Measurements from ENCODE around the gene PRKG1.
A peak's percentile ranks its signal among the peaks of the same experiment; 100 is the strongest.
"Not testable (repeated sequence)": the region's sequence is repeated elsewhere in the genome, so short reads cannot be mapped to it uniquely, and the experiment has no call there.

The PRKG1 gene

DNA sequence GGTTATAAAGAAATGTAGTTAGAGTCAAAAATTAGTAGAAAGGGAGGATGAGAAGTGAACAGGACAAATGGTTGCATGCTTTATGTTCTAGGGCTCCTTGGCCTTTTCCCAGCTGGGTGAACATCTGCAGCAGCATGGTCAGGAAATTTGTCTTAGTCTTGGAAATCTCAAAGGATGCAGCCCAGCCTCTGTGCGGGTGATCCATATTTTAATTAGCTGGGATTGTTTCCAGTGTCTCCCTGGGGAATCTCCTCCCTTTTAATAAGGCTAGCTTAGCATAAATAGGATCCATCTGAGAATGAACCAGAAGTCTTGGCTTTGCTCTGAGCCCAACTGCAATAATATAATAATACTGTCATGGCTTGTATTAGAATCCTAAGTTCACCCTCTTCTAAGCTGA lies 198.3 kb downstream of the PRKG1 start:
- Histone ChIP-seq H3K4me3 (ENCODE audit: low read depth in 1 of 5, low read length in 5 of 5) (no peak overlapping the region), H3K9ac (ENCODE audit: low read length in 5 of 5) (no peak overlapping the region), H3K9me3 (ENCODE audit: control insufficient read depth in 5 of 5, low read length in 5 of 5) (no peaks in the 10 kb centered on the region), H3K36me3 (ENCODE audit: control insufficient read depth in 5 of 5, insufficient read depth in 5 of 5, low read length in 5 of 5) (no peaks in the 10 kb centered on the region), H3K27me3 (ENCODE audit: control insufficient read depth in 5 of 5, insufficient read depth in 4 of 5, low read length in 5 of 5) (no peaks in the 10 kb centered on the region), H3K4me1 (ENCODE audit: control insufficient read depth in 5 of 5, insufficient read depth in 5 of 5, low read length in 5 of 5) (peaks cover 0 to 12% (median 8%) of the 10 kb centered on the region in 5 donors), H3K27ac (ENCODE audit: low read depth, low read length) (no peak overlapping the region)

DNA sequence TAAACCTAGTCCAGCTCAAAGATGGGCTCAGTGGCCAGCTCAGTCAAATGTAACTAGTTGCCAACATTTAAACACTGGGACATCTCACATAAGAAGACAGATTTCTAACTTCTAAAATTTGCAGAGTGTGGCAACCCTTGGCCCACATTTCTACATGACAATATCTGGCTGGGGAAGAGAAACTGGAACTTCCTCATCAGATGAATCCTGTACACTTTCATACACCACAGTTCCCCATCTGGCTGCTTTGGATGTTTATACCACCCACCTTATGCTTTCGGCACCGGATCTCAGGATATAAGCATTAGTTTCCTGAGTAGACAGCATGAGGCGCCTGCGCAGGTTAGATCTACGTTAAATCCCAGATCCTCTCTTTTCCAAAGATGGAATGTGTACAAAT lies 199.3 kb downstream of the PRKG1 start:
- H3K9ac ChIP-seq (ENCODE audit: low read length in 5 of 5), result no peak overlapping the region
- no peak overlapping the region for H3K4me3 ChIP-seq (ENCODE audit: low read depth in 1 of 5, low read length in 5 of 5)
- H3K27ac ChIP-seq (ENCODE audit: low read depth, low read length), result no peak overlapping the region
- no peaks in the 10 kb centered on the region for H3K9me3 ChIP-seq (ENCODE audit: control insufficient read depth in 5 of 5, low read length in 5 of 5)
- peaks cover 0 to 12% (median 8%) of the 10 kb centered on the region in 5 donors for H3K4me1 ChIP-seq (ENCODE audit: control insufficient read depth in 5 of 5, insufficient read depth in 5 of 5, low read length in 5 of 5)
- no peaks in the 10 kb centered on the region for H3K27me3 ChIP-seq (ENCODE audit: control insufficient read depth in 5 of 5, insufficient read depth in 4 of 5, low read length in 5 of 5)
- no peaks in the 10 kb centered on the region for H3K36me3 ChIP-seq (ENCODE audit: control insufficient read depth in 5 of 5, insufficient read depth in 5 of 5, low read length in 5 of 5)

DNA sequence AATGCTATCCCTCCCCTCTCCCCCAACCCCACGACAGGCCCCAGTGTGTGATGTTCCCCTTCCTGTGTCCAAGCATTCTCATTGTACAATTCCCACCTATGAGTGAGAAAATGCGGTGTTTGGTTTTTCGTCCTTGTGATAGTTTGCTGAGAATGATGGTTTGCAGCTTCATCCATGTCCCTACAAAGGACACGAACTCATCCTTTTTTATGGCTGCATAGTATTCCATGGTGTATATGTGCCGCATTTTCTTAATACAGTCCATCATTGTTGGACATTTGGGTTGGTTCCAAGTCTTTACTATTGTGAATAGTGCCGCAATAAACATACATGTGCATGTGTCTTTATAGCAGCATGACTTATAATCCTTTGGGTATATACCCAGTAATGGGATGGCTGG lies 201.8 kb downstream of the PRKG1 start:
- not testable (repeated sequence) for H3K4me3 ChIP-seq (ENCODE audit: low read depth in 1 of 5, low read length in 5 of 5); H3K36me3 ChIP-seq (ENCODE audit: control insufficient read depth in 5 of 5, insufficient read depth in 5 of 5, low read length in 5 of 5); H3K27me3 ChIP-seq (ENCODE audit: control insufficient read depth in 5 of 5, insufficient read depth in 4 of 5, low read length in 5 of 5); H3K27ac ChIP-seq (ENCODE audit: low read depth, low read length); H3K9ac ChIP-seq (ENCODE audit: low read length in 5 of 5); H3K9me3 ChIP-seq (ENCODE audit: control insufficient read depth in 5 of 5, low read length in 5 of 5)
- peaks cover 0 to 12% (median 8%) of the 10 kb centered on the region in 5 donors for H3K4me1 ChIP-seq (ENCODE audit: control insufficient read depth in 5 of 5, insufficient read depth in 5 of 5, low read length in 5 of 5)

DNA sequence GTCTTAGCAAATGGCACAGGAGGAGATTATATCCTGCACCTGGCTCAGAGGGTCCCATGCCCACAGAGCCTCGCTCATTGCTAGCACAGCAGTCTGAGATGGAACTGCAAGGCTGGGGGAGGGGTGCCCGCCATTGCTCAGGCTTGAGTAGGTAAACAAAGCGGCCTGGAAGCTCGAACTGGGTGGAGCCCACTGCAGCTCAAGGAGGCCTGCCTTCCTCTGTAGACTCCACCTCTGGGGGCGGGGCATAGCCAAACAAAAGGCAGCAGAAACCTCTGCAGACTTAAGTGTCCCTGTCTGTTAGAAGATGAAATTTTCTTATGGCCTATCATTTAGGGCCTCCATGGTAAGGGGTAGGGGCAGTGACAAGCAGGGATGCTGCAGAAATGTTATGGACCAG lies 207.1 kb downstream of the PRKG1 start:
- not testable (repeated sequence) for H3K4me3 ChIP-seq (ENCODE audit: low read depth in 1 of 5, low read length in 5 of 5); H3K4me1 ChIP-seq (ENCODE audit: control insufficient read depth in 5 of 5, insufficient read depth in 5 of 5, low read length in 5 of 5); H3K27me3 ChIP-seq (ENCODE audit: control insufficient read depth in 5 of 5, insufficient read depth in 4 of 5, low read length in 5 of 5); H3K9ac ChIP-seq (ENCODE audit: low read length in 5 of 5); H3K36me3 ChIP-seq (ENCODE audit: control insufficient read depth in 5 of 5, insufficient read depth in 5 of 5, low read length in 5 of 5); H3K9me3 ChIP-seq (ENCODE audit: control insufficient read depth in 5 of 5, low read length in 5 of 5); H3K27ac ChIP-seq (ENCODE audit: low read depth, low read length)

DNA sequence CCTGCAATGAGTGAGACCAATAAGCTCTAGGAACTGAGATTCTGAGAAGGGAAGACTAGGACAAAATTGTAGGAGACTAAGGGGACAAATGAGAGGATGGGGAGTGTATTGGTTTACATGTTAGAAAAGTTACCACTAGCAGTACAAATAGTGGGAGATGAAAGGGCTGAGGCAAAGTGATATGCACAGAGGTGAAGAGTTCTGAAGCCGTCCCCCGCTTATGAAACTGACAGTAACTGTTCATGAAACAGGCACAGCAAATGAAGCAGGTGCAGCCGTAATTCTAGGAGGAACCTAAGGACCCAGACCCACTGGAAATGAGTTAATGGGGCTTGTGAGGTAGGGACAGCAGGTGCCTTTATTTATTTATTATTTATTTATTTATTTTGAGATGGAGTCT lies 211.3 kb downstream of the PRKG1 start:
- no peak overlapping the region for H3K4me3 ChIP-seq (ENCODE audit: low read depth in 1 of 5, low read length in 5 of 5)
- H3K9ac ChIP-seq (ENCODE audit: low read length in 5 of 5), result no peak overlapping the region
- no peaks in the 10 kb centered on the region for H3K36me3 ChIP-seq (ENCODE audit: control insufficient read depth in 5 of 5, insufficient read depth in 5 of 5, low read length in 5 of 5)
- H3K27me3 ChIP-seq (ENCODE audit: control insufficient read depth in 5 of 5, insufficient read depth in 4 of 5, low read length in 5 of 5), result no peaks in the 10 kb centered on the region
- H3K27ac ChIP-seq (ENCODE audit: low read depth, low read length), result no peak overlapping the region
- no peaks in the 10 kb centered on the region for H3K9me3 ChIP-seq (ENCODE audit: control insufficient read depth in 5 of 5, low read length in 5 of 5)
- no peaks in the 10 kb centered on the region for H3K4me1 ChIP-seq (ENCODE audit: control insufficient read depth in 5 of 5, insufficient read depth in 5 of 5, low read length in 5 of 5)

DNA sequence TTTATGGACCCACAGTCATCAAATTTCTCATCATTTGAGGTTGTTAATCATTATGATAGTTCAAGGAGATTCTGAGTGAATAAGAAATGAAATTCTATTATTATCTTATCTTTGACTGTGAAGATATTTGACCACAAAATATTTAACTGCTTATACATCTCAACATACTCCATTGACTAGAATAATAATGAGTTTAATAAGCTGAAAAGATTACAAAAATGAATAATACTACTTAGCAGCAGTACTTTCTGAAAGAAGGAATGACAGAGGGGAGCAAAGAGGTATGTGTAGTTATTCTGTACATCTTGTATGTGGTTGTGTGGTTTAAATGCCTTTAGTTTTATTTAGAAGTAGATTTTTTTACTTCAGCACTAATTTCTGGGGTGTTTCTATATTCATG lies 214.2 kb downstream of the PRKG1 start:
- Histone ChIP-seq H3K27me3 (ENCODE audit: control insufficient read depth in 5 of 5, insufficient read depth in 4 of 5, low read length in 5 of 5) (no peaks in the 10 kb centered on the region), H3K9ac (ENCODE audit: low read length in 5 of 5) (no peak overlapping the region), H3K4me3 (ENCODE audit: low read depth in 1 of 5, low read length in 5 of 5) (no peak overlapping the region), H3K27ac (ENCODE audit: low read depth, low read length) (no peak overlapping the region), H3K9me3 (ENCODE audit: control insufficient read depth in 5 of 5, low read length in 5 of 5) (no peaks in the 10 kb centered on the region), H3K4me1 (ENCODE audit: control insufficient read depth in 5 of 5, insufficient read depth in 5 of 5, low read length in 5 of 5) (no peaks in the 10 kb centered on the region), H3K36me3 (ENCODE audit: control insufficient read depth in 5 of 5, insufficient read depth in 5 of 5, low read length in 5 of 5) (no peaks in the 10 kb centered on the region)

DNA sequence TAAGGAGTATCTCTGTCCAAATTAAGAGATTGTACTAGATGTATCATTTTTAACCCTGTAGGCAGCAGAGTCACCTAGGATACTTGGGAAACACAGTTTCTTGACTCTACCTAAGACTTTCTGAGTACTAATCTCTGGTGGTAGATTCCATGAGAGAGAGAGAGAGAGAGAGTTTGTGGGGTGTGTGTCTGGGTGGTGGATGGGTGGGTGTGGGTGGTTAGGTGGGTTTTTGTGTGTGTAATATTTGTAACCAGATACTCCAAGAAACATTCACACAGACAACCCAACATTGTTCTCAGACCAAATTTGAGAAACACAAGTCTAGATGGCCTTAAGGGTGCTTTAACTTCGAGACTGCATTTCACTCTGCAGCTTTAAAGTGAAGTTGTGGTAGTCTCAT lies 215.2 kb downstream of the PRKG1 start:
- Histone ChIP-seq H3K27me3 (ENCODE audit: control insufficient read depth in 5 of 5, insufficient read depth in 4 of 5, low read length in 5 of 5) (no peaks in the 10 kb centered on the region), H3K9me3 (ENCODE audit: control insufficient read depth in 5 of 5, low read length in 5 of 5) (no peaks in the 10 kb centered on the region), H3K36me3 (ENCODE audit: control insufficient read depth in 5 of 5, insufficient read depth in 5 of 5, low read length in 5 of 5) (no peaks in the 10 kb centered on the region), H3K9ac (ENCODE audit: low read length in 5 of 5) (no peak overlapping the region), H3K27ac (ENCODE audit: low read depth, low read length) (no peak overlapping the region), H3K4me1 (ENCODE audit: control insufficient read depth in 5 of 5, insufficient read depth in 5 of 5, low read length in 5 of 5) (no peaks in the 10 kb centered on the region), H3K4me3 (ENCODE audit: low read depth in 1 of 5, low read length in 5 of 5) (no peak overlapping the region)

DNA sequence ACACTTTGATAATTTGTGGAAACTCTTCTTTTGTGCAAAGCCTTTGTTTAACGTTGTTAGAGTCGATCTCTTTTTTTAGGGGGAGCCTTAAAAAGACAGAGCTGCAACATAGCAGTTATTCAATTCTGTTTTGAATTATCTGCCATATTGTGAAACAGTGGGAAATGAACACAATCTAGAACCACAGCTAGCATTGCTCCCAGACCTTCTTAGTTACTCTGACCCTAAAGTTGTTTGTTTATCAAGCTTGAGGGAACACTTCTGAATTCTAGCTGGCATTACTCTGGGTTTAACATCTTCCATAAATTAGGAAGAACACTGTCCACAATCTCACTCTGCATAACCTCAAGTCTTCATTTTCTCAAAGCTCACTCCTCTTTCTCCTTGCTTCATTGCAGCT lies 217.7 kb downstream of the PRKG1 start:
- no peaks in the 10 kb centered on the region for H3K36me3 ChIP-seq (ENCODE audit: control insufficient read depth in 5 of 5, insufficient read depth in 5 of 5, low read length in 5 of 5)
- H3K4me3 ChIP-seq (ENCODE audit: low read depth in 1 of 5, low read length in 5 of 5), result no peak overlapping the region
- H3K27me3 ChIP-seq (ENCODE audit: control insufficient read depth in 5 of 5, insufficient read depth in 4 of 5, low read length in 5 of 5), result no peaks in the 10 kb centered on the region
- no peaks in the 10 kb centered on the region for H3K9me3 ChIP-seq (ENCODE audit: control insufficient read depth in 5 of 5, low read length in 5 of 5)
- no peak overlapping the region for H3K9ac ChIP-seq (ENCODE audit: low read length in 5 of 5)
- no peak overlapping the region for H3K27ac ChIP-seq (ENCODE audit: low read depth, low read length)
- H3K4me1 ChIP-seq (ENCODE audit: control insufficient read depth in 5 of 5, insufficient read depth in 5 of 5, low read length in 5 of 5), result no peaks in the 10 kb centered on the region

DNA sequence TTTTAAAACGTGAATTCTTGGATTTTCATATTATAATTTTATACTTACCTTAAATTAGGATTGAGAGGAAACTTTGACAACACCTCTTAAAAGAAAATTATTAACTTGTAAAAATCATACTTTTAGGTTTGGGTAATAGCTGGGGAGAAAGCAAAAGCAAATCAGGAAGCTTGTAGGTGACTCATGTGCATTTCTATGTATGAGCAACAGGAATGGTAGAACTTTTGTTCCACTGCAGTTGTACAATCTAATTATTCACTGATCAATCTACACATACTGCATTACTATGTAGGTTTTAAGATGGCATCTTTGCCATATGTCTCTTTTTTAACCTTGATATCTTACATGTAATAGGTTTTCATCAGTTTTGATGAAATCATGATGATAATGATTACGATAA lies 223.2 kb downstream of the PRKG1 start:
- H3K4me1 ChIP-seq (ENCODE audit: control insufficient read depth in 5 of 5, insufficient read depth in 5 of 5, low read length in 5 of 5), result peaks cover 3 to 8% (median 6%) of the 10 kb centered on the region in 5 donors
- H3K36me3 ChIP-seq (ENCODE audit: control insufficient read depth in 5 of 5, insufficient read depth in 5 of 5, low read length in 5 of 5), result no peaks in the 10 kb centered on the region
- no peaks in the 10 kb centered on the region for H3K27me3 ChIP-seq (ENCODE audit: control insufficient read depth in 5 of 5, insufficient read depth in 4 of 5, low read length in 5 of 5)
- no peak overlapping the region for H3K4me3 ChIP-seq (ENCODE audit: low read depth in 1 of 5, low read length in 5 of 5)
- H3K9ac ChIP-seq (ENCODE audit: low read length in 5 of 5), result no peak overlapping the region
- no peak overlapping the region for H3K27ac ChIP-seq (ENCODE audit: low read depth, low read length)
- no peaks in the 10 kb centered on the region for H3K9me3 ChIP-seq (ENCODE audit: control insufficient read depth in 5 of 5, low read length in 5 of 5)

DNA sequence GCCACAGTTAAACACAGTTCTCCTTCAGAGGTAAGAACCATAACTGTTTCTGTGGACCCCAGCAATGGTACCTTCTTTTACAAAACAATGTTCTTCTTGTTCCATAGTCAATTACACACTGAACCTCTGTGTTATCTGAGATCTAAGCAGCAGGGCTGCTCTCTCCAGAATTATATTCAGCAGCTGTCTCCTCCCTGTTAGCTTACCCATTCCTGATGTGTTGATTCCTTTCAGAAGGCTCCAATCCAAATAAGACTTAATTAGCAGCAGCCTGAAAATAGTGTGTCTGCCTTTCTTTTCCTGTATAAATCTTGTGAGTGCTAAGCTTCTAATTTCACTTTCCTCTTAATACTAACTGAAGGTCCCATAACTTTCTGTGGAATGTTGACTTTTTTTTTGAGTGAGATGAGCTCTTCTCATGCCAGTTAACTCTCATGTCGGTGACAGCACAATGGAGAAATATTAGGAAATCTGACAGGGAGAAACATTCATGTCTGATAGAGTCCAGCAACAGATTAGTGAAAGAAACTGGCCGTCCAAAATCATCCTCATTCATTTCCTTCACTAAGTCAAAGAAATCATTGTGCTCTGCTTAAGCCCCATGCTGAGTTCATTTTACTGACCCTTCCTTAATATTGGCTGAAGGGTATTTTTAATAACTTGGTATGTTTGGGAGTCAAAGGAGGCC lies 226.5 kb downstream of the PRKG1 start:
- Histone ChIP-seq H3K9me3 (ENCODE audit: control insufficient read depth in 5 of 5, low read length in 5 of 5) (no peaks in the 10 kb centered on the region), H3K27ac (ENCODE audit: low read depth, low read length) (peak overlapping the region; percentile 15), H3K27me3 (ENCODE audit: control insufficient read depth in 5 of 5, insufficient read depth in 4 of 5, low read length in 5 of 5) (no peaks in the 10 kb centered on the region), H3K36me3 (ENCODE audit: control insufficient read depth in 5 of 5, insufficient read depth in 5 of 5, low read length in 5 of 5) (no peaks in the 10 kb centered on the region), H3K4me3 (ENCODE audit: low read depth in 1 of 5, low read length in 5 of 5) (no peak overlapping the region), H3K4me1 (ENCODE audit: control insufficient read depth in 5 of 5, insufficient read depth in 5 of 5, low read length in 5 of 5) (peaks cover 3 to 12% (median 6%) of the 10 kb centered on the region in 5 donors), H3K9ac (ENCODE audit: low read length in 5 of 5) (peak overlapping the region in 1 of 5 donors; percentile 20)

DNA sequence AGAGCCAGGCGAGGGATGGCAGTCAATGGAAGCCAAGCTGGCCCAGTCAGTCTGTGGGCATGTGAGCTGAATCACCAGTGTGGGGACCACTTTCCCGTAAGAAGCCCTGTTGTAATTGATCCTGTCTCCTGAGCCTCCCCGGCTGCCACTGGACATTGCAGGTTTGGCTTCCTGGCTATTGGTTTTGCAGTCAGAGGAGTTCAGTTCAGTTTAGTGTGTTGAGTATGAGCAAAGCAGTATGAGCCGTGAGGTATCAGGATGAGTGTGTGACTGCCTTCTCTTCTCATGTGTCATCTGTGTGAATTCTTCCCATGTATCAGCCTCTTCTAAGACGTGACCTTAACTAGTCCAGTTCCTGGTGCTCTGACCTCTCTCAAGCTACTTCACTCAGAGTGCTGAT lies 227.4 kb downstream of the PRKG1 start:
- peak overlapping the region; percentile 15 for H3K27ac ChIP-seq (ENCODE audit: low read depth, low read length)
- no peak overlapping the region for H3K4me3 ChIP-seq (ENCODE audit: low read depth in 1 of 5, low read length in 5 of 5)
- H3K4me1 ChIP-seq (ENCODE audit: control insufficient read depth in 5 of 5, insufficient read depth in 5 of 5, low read length in 5 of 5), result peaks cover 3 to 12% (median 6%) of the 10 kb centered on the region in 5 donors
- no peaks in the 10 kb centered on the region for H3K9me3 ChIP-seq (ENCODE audit: control insufficient read depth in 5 of 5, low read length in 5 of 5)
- no peaks in the 10 kb centered on the region for H3K36me3 ChIP-seq (ENCODE audit: control insufficient read depth in 5 of 5, insufficient read depth in 5 of 5, low read length in 5 of 5)
- H3K27me3 ChIP-seq (ENCODE audit: control insufficient read depth in 5 of 5, insufficient read depth in 4 of 5, low read length in 5 of 5), result no peaks in the 10 kb centered on the region
- no peak overlapping the region for H3K9ac ChIP-seq (ENCODE audit: low read length in 5 of 5)

All from subcutaneous abdominal adipose tissue (tissue), 5 donors.